ENCODE results near the gene CERS6.

DNA sequence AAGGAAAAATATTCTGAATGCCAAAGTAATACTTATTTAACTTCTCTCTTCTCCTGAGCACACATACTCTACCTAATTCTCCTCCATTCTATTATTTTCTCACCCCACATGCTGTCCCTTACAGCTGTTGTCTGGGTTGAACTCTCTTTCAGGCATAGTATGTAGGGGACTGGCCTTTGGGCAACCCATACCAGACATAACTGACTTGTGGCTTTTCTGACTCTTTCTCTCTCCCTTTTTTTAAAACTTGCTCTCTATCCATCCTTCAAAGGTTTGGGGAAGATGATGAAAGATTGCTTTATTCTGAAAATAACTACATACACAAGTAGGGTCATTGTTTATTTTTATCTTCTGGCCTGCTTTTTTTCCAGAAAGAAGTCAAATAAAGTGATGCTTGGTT lies 276.4 kb downstream of the CERS6 start:
- no peak for TF ChIP-seq ZNF384 (IDR thresholded peaks at IDR 0.05)
- TF ChIP-seq BHLHE40 (IDR thresholded peaks at IDR 0.05; ENCODE audit: borderline replicate concordance): no peak

Measured in HEK293T (cell line).